ENCODE results near the gene HEPN1.

Gene HEPN1

GRCh38 chr11:124918950-124919349, at the start of gene HEPN1:
HEPN1 (plus strand) TSS chr11:124919250.
- DNase-seq (ENCODE audit: low spot score): no peak
- no peak for FAIRE-seq

- DNase-seq (ENCODE audit: low spot score) (no peak), FAIRE-seq (no peak)
Observed at GRCh38 chr11:124869331-124869730, 49.7 kb upstream of the HEPN1 start.

- no peak for FAIRE-seq
Observed at GRCh38 chr11:124869856-124870387, 49.1 kb upstream of the HEPN1 start.

GRCh38 chr11:124870430-124870829, 48.6 kb upstream of the HEPN1 start:
- no peak for FAIRE-seq
- no peak for DNase-seq (ENCODE audit: low spot score)

More at GRCh38 chr11:124869856-124870387, 49.1 kb upstream of the HEPN1 start:
- DNase-seq (ENCODE audit: low spot score): no peak

- FAIRE-seq: no peak
- no peak for DNase-seq (ENCODE audit: low spot score)
Observed at GRCh38 chr11:124872280-124872679, 46.8 kb upstream of the HEPN1 start.

GRCh38 chr11:124872741-124873140, 46.3 kb upstream of the HEPN1 start:
- FAIRE-seq (no peak), DNase-seq (ENCODE audit: low spot score) (no peak)

GRCh38 chr11:124873951-124874350, 45.1 kb upstream of the HEPN1 start:
- DNase-seq (ENCODE audit: low spot score) (no peak), FAIRE-seq (no peak)

- FAIRE-seq (no peak), DNase-seq (ENCODE audit: low spot score) (no peak)
Observed at GRCh38 chr11:124874571-124875255, 44.3 kb upstream of the HEPN1 start.

GRCh38 chr11:124875401-124875800, 43.6 kb upstream of the HEPN1 start:
- FAIRE-seq: no peak

GRCh38 chr11:124875943-124876817, 42.9 kb upstream of the HEPN1 start:
- FAIRE-seq (no peak), DNase-seq (ENCODE audit: low spot score) (peak; percentile 86)

More at GRCh38 chr11:124875401-124875800, 43.6 kb upstream of the HEPN1 start:
- no peak for DNase-seq (ENCODE audit: low spot score)

- FAIRE-seq (no peak), DNase-seq (ENCODE audit: low spot score) (no peak)
Observed at GRCh38 chr11:124876818-124877630, 42.0 kb upstream of the HEPN1 start.

GRCh38 chr11:124877631-124877909, 41.5 kb upstream of the HEPN1 start:
- FAIRE-seq (no peak), DNase-seq (ENCODE audit: low spot score) (no peak)

- FAIRE-seq: no peak
- no peak for DNase-seq (ENCODE audit: low spot score)
Observed at GRCh38 chr11:124877910-124878758, 40.9 kb upstream of the HEPN1 start.

- DNase-seq (ENCODE audit: low spot score): no peak
- FAIRE-seq: no peak
Observed at GRCh38 chr11:124878759-124879492, 40.1 kb upstream of the HEPN1 start.

GRCh38 chr11:124879493-124880289, 39.4 kb upstream of the HEPN1 start:
- DNase-seq (ENCODE audit: low spot score) (no peak), FAIRE-seq (no peak)

- FAIRE-seq (no peak), DNase-seq (ENCODE audit: low spot score) (no peak)
Observed at GRCh38 chr11:124880290-124880611, 38.8 kb upstream of the HEPN1 start.

GRCh38 chr11:124880958-124881357, 38.1 kb upstream of the HEPN1 start:
- no peak for FAIRE-seq
- DNase-seq (ENCODE audit: low spot score): no peak

- DNase-seq (ENCODE audit: low spot score): no peak
- no peak for FAIRE-seq
Observed at GRCh38 chr11:124882339-124883071, 36.5 kb upstream of the HEPN1 start.

GRCh38 chr11:124884340-124884739, 34.7 kb upstream of the HEPN1 start:
- FAIRE-seq: no peak
- DNase-seq (ENCODE audit: low spot score): no peak
